Hepatic stellate cell (primary cell): ENCODE measurements around the gene NRIP3.
A peak's percentile ranks its signal among the peaks of the same experiment; 100 is the strongest.
"Not testable (repeated sequence)": the region's sequence is repeated elsewhere in the genome, so short reads cannot be mapped to it uniquely, and the experiment has no call there.

Source experiments
- DNase-seq: peaks from one replicate; pipeline ENCODE4 v3.0.0; 2011; ENCODE audit warnings: low spot score

Gene NRIP3

GRCh38 chr11:9016916-9017642, 13.3 kb upstream of the NRIP3 start:
- DNase-seq = no peak

- DNase-seq = peak; percentile 78
Measured at GRCh38 chr11:9015677-9016076, 11.9 kb upstream of the NRIP3 start.

- DNase-seq = no peak
Measured at GRCh38 chr11:9014826-9015225, 11.0 kb upstream of the NRIP3 start.

GRCh38 chr11:9013373-9013772, 9.6 kb upstream of the NRIP3 start:
- no peak for DNase-seq

- not testable (repeated sequence) for DNase-seq
Measured at GRCh38 chr11:9009538-9009937, 5.7 kb upstream of the NRIP3 start.

- no peak for DNase-seq
Measured at GRCh38 chr11:9008661-9009060, 4.9 kb upstream of the NRIP3 start.

GRCh38 chr11:9008011-9008550, 4.3 kb upstream of the NRIP3 start:
- DNase-seq = no peak

GRCh38 chr11:9005087-9005486, 1.3 kb upstream of the NRIP3 start:
- DNase-seq = no peak

- DNase-seq = no peak
Measured at GRCh38 chr11:9004183-9004926, 554 bp upstream of the NRIP3 start.

GRCh38 chr11:9002920-9003572, 755 bp downstream of the NRIP3 start:
- no peak for DNase-seq

- DNase-seq = peak; percentile 79
Measured at GRCh38 chr11:9001736-9002135, 2.1 kb downstream of the NRIP3 start.

GRCh38 chr11:8998017-8998416, 5.8 kb downstream of the NRIP3 start:
- no peak for DNase-seq

- DNase-seq = no peak
Measured at GRCh38 chr11:8997451-8997850, 6.3 kb downstream of the NRIP3 start.

GRCh38 chr11:8989453-8989852, 14.3 kb downstream of the NRIP3 start:
- peak; percentile 71 for DNase-seq

GRCh38 chr11:8988329-8989234, 15.2 kb downstream of the NRIP3 start:
- peak; percentile 62 for DNase-seq

- no peak for DNase-seq
Measured at GRCh38 chr11:8987446-8987845, 16.4 kb downstream of the NRIP3 start.

GRCh38 chr11:8986772-8987171, 17.0 kb downstream of the NRIP3 start:
- not testable (repeated sequence) for DNase-seq

- no peak for DNase-seq
Measured at GRCh38 chr11:8985462-8985861, 18.3 kb downstream of the NRIP3 start.

- no peak for DNase-seq
Measured at GRCh38 chr11:8983552-8983951, 20.2 kb downstream of the NRIP3 start.

- DNase-seq = no peak
Measured at GRCh38 chr11:8980485-8980884, 23.3 kb downstream of the NRIP3 start.

GRCh38 chr11:8979365-8979764, 24.4 kb downstream of the NRIP3 start:
- DNase-seq = not testable (repeated sequence)

- DNase-seq = no peak
Measured at GRCh38 chr11:8973121-8973520, 30.7 kb downstream of the NRIP3 start.
